Memory B cell (primary cell): ENCODE data around the gene MRPS17.

Experiments used
- ATAC-seq: fragments of 150-1000 bp; cut with Tn5 transposase; 2 replicates; pipeline ENCODE4 v1.10.0; 2021; ENCODE audit warnings: low read depth, mild to moderate bottlenecking, moderate library complexity
- DNase-seq, 2 donors: peaks; one replicate each; pipeline ENCODE4 v3.0.0; 2022; ENCODE audit warnings: low spot score in 2 of 2
- H3K27ac Mint-ChIP-seq: one replicate; pipeline ENCODE4 v1.8.0; 2022; ENCODE audit warnings: mild to moderate bottlenecking, moderate library complexity, mixed read lengths
- H3K27me3 Mint-ChIP-seq: one replicate; pipeline ENCODE4 v1.8.0; 2022; ENCODE audit warnings: mixed read lengths
- H3K36me3 Mint-ChIP-seq: one replicate; pipeline ENCODE4 v1.8.0; 2022; ENCODE audit warnings: mild to moderate bottlenecking, mixed read lengths
- H3K4me1 Mint-ChIP-seq: one replicate; pipeline ENCODE4 v1.8.0; 2022; ENCODE audit warnings: mixed read lengths
- H3K4me3 Mint-ChIP-seq: one replicate; pipeline ENCODE4 v1.8.0; 2022; ENCODE audit warnings: mild to moderate bottlenecking, moderate library complexity, mixed read lengths
- H3K9me3 Mint-ChIP-seq: one replicate; pipeline ENCODE4 v1.8.0; 2022; ENCODE audit warnings: mixed read lengths

Gene MRPS17

GRCh38 chr7:55996856-55997500, 45.3 kb downstream of the MRPS17 start:
- Mint-ChIP-seq H3K4me1 (no peaks in the 10 kb centered on the region), H3K4me3 (no peak overlapping the region)

GRCh38 chr7:56003749-56004148, 52.1 kb downstream of the MRPS17 start:
- peaks cover 5% of the 10 kb centered on the region for H3K36me3 Mint-ChIP-seq
- H3K27me3 Mint-ChIP-seq, result no peaks in the 10 kb centered on the region
- no peak overlapping the region for H3K4me3 Mint-ChIP-seq
- no peak overlapping the region for H3K27ac Mint-ChIP-seq
- H3K4me1 Mint-ChIP-seq, result peaks cover 2% of the 10 kb centered on the region
- no peaks in the 10 kb centered on the region for H3K9me3 Mint-ChIP-seq
- no peak for DNase-seq
- no peak for ATAC-seq

More at GRCh38 chr7:55996856-55997500, 45.3 kb downstream of the MRPS17 start:
- DNase-seq (no peak), ATAC-seq (no peak)
- Mint-ChIP-seq H3K27me3 (no peaks in the 10 kb centered on the region), H3K36me3 (peaks cover 24% of the 10 kb centered on the region), H3K9me3 (no peaks in the 10 kb centered on the region), H3K27ac (no peak overlapping the region)
